ENCODE data around the gene CBLN1. TPM values are rescaled to one million over a fixed set of nuclear protein-coding genes. Genes with fewer than 3 reads are reported as not detected.

Gene CBLN1
- total and polyA plus RNA-seq, 2 donors from 2014 or later, result 0.25 to 0.73 TPM

GRCh38 chr16:49260253-49260652 is 21.4 kb downstream of the CBLN1 start:
- no peak overlapping the region for H3K4me3 ChIP-seq (ENCODE audit: low read length in 3 of 3)
- FAIRE-seq, result no peak
- H3K4me1 ChIP-seq (ENCODE audit: control insufficient read depth in 2 of 3, insufficient read depth in 2 of 3, low read depth in 1 of 3, low read length in 3 of 3), result no peaks in the 10 kb centered on the region
- no peak for DNase-seq
- H3K27me3 ChIP-seq (ENCODE audit: control insufficient read depth, insufficient read depth, low read length), result no peaks in the 10 kb centered on the region
- intact Hi-C loops (cut with DNase I), result no loop called here
- no peak overlapping the region for H3K9ac ChIP-seq (ENCODE audit: low read length in 3 of 3)
- H3K9me3 ChIP-seq (ENCODE audit: control insufficient read depth in 2 of 3, insufficient read depth in 1 of 3, low read length in 3 of 3), result peaks cover 0 to 4% (median 1%) of the 10 kb centered on the region in 3 donors
- TF ChIP-seq CTCF (IDR thresholded peaks at IDR 0.05; ENCODE audit: borderline replicate concordance, extremely low read depth, insufficient read depth), result no peak
- no peak overlapping the region for H3K27ac ChIP-seq (ENCODE audit: low read depth in 2 of 2, low read length in 2 of 2)
- no peaks in the 10 kb centered on the region for H3K36me3 ChIP-seq (ENCODE audit: control insufficient read depth in 2 of 3, insufficient read depth in 3 of 3, low read length in 3 of 3)

- intact Hi-C loops (cut with DNase I), result no loop called here
- no peak overlapping the region for H3K4me3 ChIP-seq (ENCODE audit: low read length in 3 of 3)
- H3K9ac ChIP-seq (ENCODE audit: low read length in 3 of 3), result no peak overlapping the region
- no peak for TF ChIP-seq CTCF (IDR thresholded peaks at IDR 0.05; ENCODE audit: borderline replicate concordance, extremely low read depth, insufficient read depth)
- DNase-seq (no peak), FAIRE-seq (no peak)
- H3K27ac ChIP-seq (ENCODE audit: low read depth in 2 of 2, low read length in 2 of 2), result no peak overlapping the region
- H3K27me3 ChIP-seq (ENCODE audit: control insufficient read depth, insufficient read depth, low read length), result no peaks in the 10 kb centered on the region
- H3K9me3 ChIP-seq (ENCODE audit: control insufficient read depth in 2 of 3, insufficient read depth in 1 of 3, low read length in 3 of 3), result peaks cover 0 to 4% (median 1%) of the 10 kb centered on the region in 3 donors
- H3K4me1 ChIP-seq (ENCODE audit: control insufficient read depth in 2 of 3, insufficient read depth in 2 of 3, low read depth in 1 of 3, low read length in 3 of 3), result no peaks in the 10 kb centered on the region
- no peaks in the 10 kb centered on the region for H3K36me3 ChIP-seq (ENCODE audit: control insufficient read depth in 2 of 3, insufficient read depth in 3 of 3, low read length in 3 of 3)
Measured at GRCh38 chr16:49259330-49259729, 22.3 kb downstream of the CBLN1 start.

- TF ChIP-seq CTCF (IDR thresholded peaks at IDR 0.05; ENCODE audit: borderline replicate concordance, extremely low read depth, insufficient read depth), result no peak
- Histone ChIP-seq H3K4me3 (ENCODE audit: low read length in 3 of 3) (no peak overlapping the region), H3K27me3 (ENCODE audit: control insufficient read depth, insufficient read depth, low read length) (no peaks in the 10 kb centered on the region), H3K36me3 (ENCODE audit: control insufficient read depth in 2 of 3, insufficient read depth in 3 of 3, low read length in 3 of 3) (no peaks in the 10 kb centered on the region), H3K27ac (ENCODE audit: low read depth in 2 of 2, low read length in 2 of 2) (no peak overlapping the region), H3K4me1 (ENCODE audit: control insufficient read depth in 2 of 3, insufficient read depth in 2 of 3, low read depth in 1 of 3, low read length in 3 of 3) (no peaks in the 10 kb centered on the region), H3K9ac (ENCODE audit: low read length in 3 of 3) (no peak overlapping the region), H3K9me3 (ENCODE audit: control insufficient read depth in 2 of 3, insufficient read depth in 1 of 3, low read length in 3 of 3) (no peaks in the 10 kb centered on the region)
- FAIRE-seq (no peak), DNase-seq (no peak)
- intact Hi-C loops (cut with DNase I), result no loop called here
Measured at GRCh38 chr16:49250689-49251088, 30.9 kb downstream of the CBLN1 start.

GRCh38 chr16:49248227-49248626 is 33.4 kb downstream of the CBLN1 start:
- no peak for TF ChIP-seq CTCF (IDR thresholded peaks at IDR 0.05; ENCODE audit: borderline replicate concordance, extremely low read depth, insufficient read depth)
- Histone ChIP-seq H3K9ac (ENCODE audit: low read length in 3 of 3) (no peak overlapping the region), H3K4me1 (ENCODE audit: control insufficient read depth in 2 of 3, insufficient read depth in 2 of 3, low read depth in 1 of 3, low read length in 3 of 3) (no peaks in the 10 kb centered on the region), H3K4me3 (ENCODE audit: low read length in 3 of 3) (no peak overlapping the region), H3K36me3 (ENCODE audit: control insufficient read depth in 2 of 3, insufficient read depth in 3 of 3, low read length in 3 of 3) (no peaks in the 10 kb centered on the region), H3K27me3 (ENCODE audit: control insufficient read depth, insufficient read depth, low read length) (no peaks in the 10 kb centered on the region), H3K27ac (ENCODE audit: low read depth in 2 of 2, low read length in 2 of 2) (no peak overlapping the region), H3K9me3 (ENCODE audit: control insufficient read depth in 2 of 3, insufficient read depth in 1 of 3, low read length in 3 of 3) (no peaks in the 10 kb centered on the region)
- DNase-seq (no peak), FAIRE-seq (no peak)
- intact Hi-C loops (cut with DNase I), result no loop called here

Measured in kidney (tissue), 14 donors.